WTC11 (cell line): ENCODE results near the gene TEKTIP1. TPM values are rescaled to one million over a fixed set of nuclear protein-coding genes. Genes with fewer than 3 reads are reported as not detected.
A peak's percentile ranks its signal among the peaks of the same experiment; 100 is the strongest.

Experiments
- ATF1 ChIP-seq: sonication (generic); formaldehyde crosslinking; IDR thresholded peaks from 2 replicates; pipeline ENCODE4 v1.8.1; 2023; ENCODE audit warnings: mild to moderate bottlenecking, moderate library complexity, missing genetic modification reagents
- ERG ChIP-seq: fragments of 250-450 bp; sonication (Bioruptor Pico); IDR thresholded peaks from 2 replicates; pipeline ENCODE4 v1.8.0; 2021; ENCODE audit warnings: mild to moderate bottlenecking
- ESRRA ChIP-seq: sonication (generic); formaldehyde crosslinking; IDR thresholded peaks from 2 replicates; pipeline ENCODE4 v1.8.1; 2022; ENCODE audit warnings: mild to moderate bottlenecking, missing genetic modification reagents, borderline replicate concordance
- FOXP4 ChIP-seq: sonication (generic); formaldehyde crosslinking; IDR thresholded peaks from 2 replicates; pipeline ENCODE4 v1.8.0; 2022; ENCODE audit warnings: mild to moderate bottlenecking, missing genetic modification reagents
- GTF2I ChIP-seq: fragments of 250-450 bp; sonication (Bioruptor Pico); conservative IDR thresholded peaks from 2 replicates; pipeline ENCODE4 v1.4.0; 2021; ENCODE audit warnings: mild to moderate bottlenecking
- HMGXB4 ChIP-seq: sonication (generic); formaldehyde crosslinking; IDR thresholded peaks from 2 replicates; pipeline ENCODE4 v1.8.1; 2023; ENCODE audit warnings: mild to moderate bottlenecking, moderate library complexity, missing genetic modification reagents
- IRF2 ChIP-seq: sonication (generic); formaldehyde crosslinking; IDR thresholded peaks from 2 replicates; pipeline ENCODE4 v1.8.0; 2022; ENCODE audit warnings: low read depth, missing genetic modification reagents, borderline replicate concordance
- JUN ChIP-seq: sonication (generic); formaldehyde crosslinking; IDR thresholded peaks from 2 replicates; pipeline ENCODE4 v1.8.0; 2023; ENCODE audit warnings: mild to moderate bottlenecking, missing genetic modification reagents
- MAX ChIP-seq: sonication (generic); formaldehyde crosslinking; IDR thresholded peaks from 2 replicates; pipeline ENCODE4 v1.8.0; 2022; ENCODE audit warnings: mild to moderate bottlenecking, missing genetic modification reagents
- MLX ChIP-seq: sonication (generic); formaldehyde crosslinking; IDR thresholded peaks from 2 replicates; pipeline ENCODE4 v1.8.1; 2023; ENCODE audit warnings: mild to moderate bottlenecking, missing genetic modification reagents, moderate library complexity
- NFATC4 ChIP-seq: fragments of 250-450 bp; sonication (Bioruptor Pico); IDR thresholded peaks from 2 replicates; pipeline ENCODE4 v1.9.0; 2021; ENCODE audit warnings: mild to moderate bottlenecking
- NR2C2 ChIP-seq: sonication (generic); formaldehyde crosslinking; IDR thresholded peaks from 2 replicates; pipeline ENCODE4 v1.8.0; 2022; ENCODE audit warnings: mild to moderate bottlenecking, missing genetic modification reagents
- OVOL2 ChIP-seq: fragments of 250-450 bp; sonication (Bioruptor Pico); IDR thresholded peaks from 2 replicates; pipeline ENCODE4 v1.9.0; 2021; ENCODE audit warnings: mild to moderate bottlenecking, borderline replicate concordance
- RORB ChIP-seq: fragments of 250-450 bp; sonication (Bioruptor Pico); IDR thresholded peaks from 2 replicates; pipeline ENCODE4 v1.9.0; 2021; ENCODE audit warnings: mild to moderate bottlenecking
- SMAD3 ChIP-seq: sonication (generic); formaldehyde crosslinking; IDR thresholded peaks from 2 replicates; pipeline ENCODE4 v1.8.0; 2022; ENCODE audit warnings: missing genetic modification reagents, mild to moderate bottlenecking, borderline replicate concordance
- SMAD4 ChIP-seq: sonication (generic); formaldehyde crosslinking; IDR thresholded peaks from 2 replicates; pipeline ENCODE4 v1.8.0; 2022; ENCODE audit warnings: mild to moderate bottlenecking, missing genetic modification reagents
- TEAD1 ChIP-seq: sonication (generic); formaldehyde crosslinking; IDR thresholded peaks from 2 replicates; pipeline ENCODE4 v1.8.0; 2022; ENCODE audit warnings: mild to moderate bottlenecking, missing genetic modification reagents
- USF1 ChIP-seq: sonication (generic); formaldehyde crosslinking; IDR thresholded peaks from 2 replicates; pipeline ENCODE4 v1.8.0; 2022; ENCODE audit warnings: mild to moderate bottlenecking, missing genetic modification reagents
- ZNF138 ChIP-seq: sonication (generic); formaldehyde crosslinking; conservative IDR thresholded peaks from 2 replicates; pipeline ENCODE4 v1.8.1; 2022; ENCODE audit warnings: mild to moderate bottlenecking, moderate library complexity, missing genetic modification reagents
- ZNF263 ChIP-seq: sonication (generic); formaldehyde crosslinking; IDR thresholded peaks from 2 replicates; pipeline ENCODE4 v1.8.1; 2022; ENCODE audit warnings: low read depth, mild to moderate bottlenecking, moderate library complexity, missing genetic modification reagents
- ZNF425 ChIP-seq: fragments of 250-450 bp; sonication (Bioruptor Pico); conservative IDR thresholded peaks from 2 replicates; pipeline ENCODE4 v1.9.0; 2021; ENCODE audit warnings: mild to moderate bottlenecking
- ZNF532 ChIP-seq: fragments of 250-450 bp; sonication (Bioruptor Pico); IDR thresholded peaks from 2 replicates; pipeline ENCODE4 v1.9.0; 2021; ENCODE audit warnings: mild to moderate bottlenecking, borderline replicate concordance
- ZSCAN18 ChIP-seq: fragments of 250-450 bp; sonication (Bioruptor Pico); IDR thresholded peaks from 2 replicates; pipeline ENCODE4 v2.1.2; 2022; ENCODE audit warnings: mild to moderate bottlenecking, moderate library complexity
- total RNA-seq: library from RNA; stranded (reverse); gene quantifications from 3 replicates; pipeline ENCODE4 v1.2.3, GENCODE V29; 2021

The TEKTIP1 gene
- total RNA-seq, 1 experiment from 2014 or later, result 6.3 TPM

- no peak for TF ChIP-seq ZNF425
- 0 out of 2 replicates have a peak, but pooled peaks have one; percentile 50 for TF ChIP-seq MLX (CRISPR knock-in tag)
- no peak for TF ChIP-seq ERG (CRISPR knock-in tag)
- TF ChIP-seq SMAD3 (CRISPR knock-in tag), result no peak
- TF ChIP-seq NFATC4 (CRISPR knock-in tag), result no peak
- peak; percentile 64; the same call in 1 of the 2 replicates for TF ChIP-seq FOXP4
- 0 out of 2 replicates have a peak, but pooled peaks have one; percentile 52 for TF ChIP-seq HMGXB4 (CRISPR knock-in tag)
- no peak for TF ChIP-seq ZNF138
- no peak for TF ChIP-seq ESRRA
- no peak for TF ChIP-seq ZNF263 (CRISPR knock-in tag)
- peak; percentile 26; the same call in 1 of the 2 replicates for TF ChIP-seq USF1 (CRISPR knock-in tag)
- TF ChIP-seq ZSCAN18 (CRISPR knock-in tag), result no peak
- TF ChIP-seq RORB (CRISPR knock-in tag), result no peak
- TF ChIP-seq TEAD1 (CRISPR knock-in tag), result no peak
- no peak for TF ChIP-seq OVOL2
- no peak for TF ChIP-seq GTF2I
- TF ChIP-seq MAX (CRISPR knock-in tag), result peak; percentile 74
- TF ChIP-seq NR2C2 (CRISPR knock-in tag), result no peak
- TF ChIP-seq JUN (CRISPR knock-in tag), result no peak
- TF ChIP-seq ATF1 (CRISPR knock-in tag), result no peak
- TF ChIP-seq ZNF532 (CRISPR knock-in tag), result 0 out of 2 replicates have a peak, but pooled peaks have one; percentile 24
- no peak for TF ChIP-seq SMAD4 (CRISPR knock-in tag)
- no peak for TF ChIP-seq IRF2 (CRISPR knock-in tag)
Observed at GRCh38 chr19:3576696-3577443, 37.9 kb downstream of the TEKTIP1 start (continued).
